NCI-H2227 (cell line): ENCODE measurements around the gene SOCS6.
"Not testable (repeated sequence)": the region's sequence is repeated elsewhere in the genome, so short reads cannot be mapped to it uniquely, and the experiment has no call there.

Experiments used
- DNase-seq: peaks from one replicate; lab custom pipeline; 2025; ENCODE audit not compliant: unreplicated experiment; lab: John Stamatoyannopoulos, UW

SOCS6 gene, protein sequence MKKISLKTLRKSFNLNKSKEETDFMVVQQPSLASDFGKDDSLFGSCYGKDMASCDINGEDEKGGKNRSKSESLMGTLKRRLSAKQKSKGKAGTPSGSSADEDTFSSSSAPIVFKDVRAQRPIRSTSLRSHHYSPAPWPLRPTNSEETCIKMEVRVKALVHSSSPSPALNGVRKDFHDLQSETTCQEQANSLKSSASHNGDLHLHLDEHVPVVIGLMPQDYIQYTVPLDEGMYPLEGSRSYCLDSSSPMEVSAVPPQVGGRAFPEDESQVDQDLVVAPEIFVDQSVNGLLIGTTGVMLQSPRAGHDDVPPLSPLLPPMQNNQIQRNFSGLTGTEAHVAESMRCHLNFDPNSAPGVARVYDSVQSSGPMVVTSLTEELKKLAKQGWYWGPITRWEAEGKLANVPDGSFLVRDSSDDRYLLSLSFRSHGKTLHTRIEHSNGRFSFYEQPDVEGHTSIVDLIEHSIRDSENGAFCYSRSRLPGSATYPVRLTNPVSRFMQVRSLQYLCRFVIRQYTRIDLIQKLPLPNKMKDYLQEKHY

DNA sequence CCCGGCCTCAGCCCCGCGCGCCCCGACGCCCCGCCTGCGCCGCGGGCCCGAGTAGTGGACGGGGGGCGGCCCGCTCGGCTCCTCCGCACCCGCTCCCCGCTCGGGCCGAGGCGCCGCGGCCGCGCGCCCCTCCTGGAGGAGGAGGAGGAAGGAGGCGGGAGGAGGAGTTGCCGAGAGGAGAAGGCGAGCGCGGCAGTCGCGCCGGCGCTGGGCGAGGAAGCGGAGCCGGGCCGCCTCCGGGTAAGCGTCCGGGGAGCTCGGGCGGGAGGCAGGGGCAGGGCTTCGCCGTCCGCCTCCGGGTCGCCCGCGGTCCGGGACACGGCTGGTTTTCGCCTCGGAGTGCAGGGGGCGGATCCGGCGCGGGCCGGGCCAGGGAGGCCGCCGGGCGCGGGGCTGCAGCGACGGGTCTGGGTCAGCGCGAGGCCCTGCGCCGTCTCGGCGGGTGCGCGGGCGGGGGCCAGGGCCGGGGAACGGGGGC lies at the start of gene SOCS6:
TSS of gene SOCS6 (plus strand) at position 195 of the 478 bp plus-strand sequence. CDS start 35,624 bp downstream, outside the sequence.
- peak; percentile 76 for DNase-seq

DNA sequence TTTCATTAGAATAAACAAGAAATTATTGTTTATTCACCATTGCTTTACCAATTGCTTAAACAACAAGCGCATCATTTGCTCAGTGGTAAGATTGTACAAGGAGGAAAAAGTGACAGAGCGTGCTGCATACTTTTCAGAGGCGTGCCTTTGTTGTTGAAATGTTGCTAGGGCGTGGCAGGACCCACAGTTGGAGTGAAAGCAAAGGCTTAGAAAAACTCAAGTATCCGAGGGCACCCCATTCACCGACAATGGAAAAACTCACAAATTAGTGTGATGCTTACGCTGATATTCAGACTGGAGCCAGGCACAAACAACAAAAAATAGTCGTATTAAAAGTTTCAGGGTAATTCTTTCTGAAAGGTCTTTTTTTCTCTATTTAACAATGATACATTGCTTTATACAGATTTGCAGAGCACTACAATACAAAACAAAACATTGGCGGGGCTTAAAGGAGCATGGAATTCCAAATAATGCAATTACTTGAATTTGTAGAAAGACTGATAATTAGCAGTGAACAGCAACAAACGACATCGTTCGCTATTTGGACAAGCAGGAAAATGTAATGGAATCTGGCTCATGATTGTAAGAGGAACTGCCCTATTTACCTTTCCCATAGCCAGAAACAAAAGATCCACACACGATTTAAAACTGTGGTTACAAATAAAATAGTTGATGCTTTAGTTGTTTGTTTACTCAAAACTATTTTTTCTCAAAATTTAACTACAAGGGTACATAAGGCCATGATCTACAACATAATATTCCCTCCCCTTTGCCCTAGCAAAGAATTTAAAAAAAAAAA lies 45.5 kb upstream of the SOCS6 start:
- DNase-seq: no peak

DNA sequence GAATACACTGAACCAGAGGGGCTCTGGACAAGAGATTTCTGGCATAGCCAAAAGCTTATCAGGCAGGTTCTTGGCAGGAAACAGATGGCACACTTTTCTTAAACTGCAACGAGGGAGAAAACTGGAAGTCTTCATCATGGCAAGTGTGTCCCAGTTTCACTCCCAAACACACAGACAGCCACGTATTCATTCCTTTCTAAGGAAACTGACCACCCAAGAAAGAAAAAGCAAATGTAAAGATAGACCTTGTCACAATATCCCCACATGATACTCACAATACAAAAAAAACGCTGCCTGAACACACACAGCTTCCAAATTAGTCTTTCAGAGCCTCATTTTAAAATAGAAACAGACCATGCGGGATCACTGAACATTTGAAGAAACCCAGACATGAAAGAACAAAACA lies 42.8 kb upstream of the SOCS6 start:
- no peak for DNase-seq

DNA sequence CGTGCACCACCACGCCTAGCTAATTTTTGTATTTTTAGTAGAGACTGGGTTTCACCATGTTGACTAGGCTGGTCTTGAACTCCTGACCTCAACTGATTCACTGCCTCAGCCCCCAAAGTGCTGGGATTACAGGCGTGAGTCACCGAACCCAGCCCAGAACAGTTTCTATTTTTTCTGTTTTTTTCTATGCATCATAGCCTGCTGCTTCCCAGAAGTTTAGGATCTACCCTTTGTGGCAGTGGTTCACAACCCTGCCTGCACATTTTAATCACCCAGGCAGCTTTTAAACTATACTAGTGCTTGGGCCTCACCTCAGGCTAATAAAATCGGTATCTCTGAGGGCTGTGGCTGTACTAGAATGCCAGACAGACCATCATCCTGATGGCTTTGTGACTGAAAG lies 39.7 kb upstream of the SOCS6 start:
- no peak for DNase-seq

DNA sequence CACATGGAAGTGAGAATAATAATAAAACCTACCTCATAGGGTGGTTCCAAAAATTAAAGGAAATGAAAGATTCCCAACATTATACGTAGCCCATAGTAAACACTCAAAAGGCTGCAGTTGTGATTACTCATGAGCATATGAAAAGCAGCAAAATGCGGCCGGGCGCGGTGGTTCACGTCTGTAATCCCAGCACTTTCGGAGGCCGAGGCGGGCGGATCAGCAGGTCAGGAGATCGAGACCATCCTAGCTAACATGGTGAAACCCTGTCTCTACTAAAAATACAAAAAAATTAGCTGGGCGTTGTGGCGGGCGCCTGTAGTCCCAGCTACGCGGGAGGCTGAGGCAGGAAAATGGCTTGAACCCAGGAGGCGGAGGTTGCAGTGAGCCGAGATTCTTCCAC lies 39.0 kb upstream of the SOCS6 start:
- not testable (repeated sequence) for DNase-seq

DNA sequence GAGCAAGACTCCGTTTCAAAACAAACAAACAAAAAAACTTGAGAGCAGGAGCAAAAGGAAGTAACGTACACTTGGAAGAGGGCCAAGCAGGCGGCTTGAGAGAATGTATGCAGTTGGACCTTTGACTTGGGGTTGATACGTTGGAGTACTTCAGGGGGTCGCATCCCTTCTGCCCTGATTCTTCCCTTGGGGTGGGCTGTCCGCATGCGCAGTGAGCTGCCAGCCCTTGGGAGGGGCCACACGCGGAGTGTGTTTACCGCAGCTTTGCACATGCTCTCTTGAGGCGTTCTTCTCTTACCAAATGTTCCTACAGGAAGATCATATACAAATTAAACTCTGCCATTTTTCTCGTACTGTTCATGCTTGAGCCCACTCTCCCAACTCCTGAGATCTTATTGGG lies 38.1 kb upstream of the SOCS6 start:
- DNase-seq: no peak

DNA sequence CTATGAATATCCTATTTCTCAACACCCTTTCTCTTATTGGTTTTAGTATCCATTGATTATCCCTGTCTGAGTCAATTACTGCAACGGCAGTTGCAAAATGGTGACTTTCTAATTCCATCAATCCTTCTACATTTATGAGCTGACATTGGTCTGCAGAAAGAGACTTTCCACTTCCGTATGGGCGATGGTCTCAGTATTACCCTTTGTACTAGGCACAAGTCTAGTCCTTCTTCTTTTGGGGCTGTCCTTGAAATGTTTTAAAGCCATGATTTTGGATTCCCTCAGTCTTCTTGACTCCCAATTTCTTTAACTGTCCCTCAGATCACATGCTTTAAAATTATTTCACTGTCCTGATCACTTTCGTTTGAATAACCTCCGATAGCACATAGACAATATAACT lies 32.7 kb upstream of the SOCS6 start:
- no peak for DNase-seq

DNA sequence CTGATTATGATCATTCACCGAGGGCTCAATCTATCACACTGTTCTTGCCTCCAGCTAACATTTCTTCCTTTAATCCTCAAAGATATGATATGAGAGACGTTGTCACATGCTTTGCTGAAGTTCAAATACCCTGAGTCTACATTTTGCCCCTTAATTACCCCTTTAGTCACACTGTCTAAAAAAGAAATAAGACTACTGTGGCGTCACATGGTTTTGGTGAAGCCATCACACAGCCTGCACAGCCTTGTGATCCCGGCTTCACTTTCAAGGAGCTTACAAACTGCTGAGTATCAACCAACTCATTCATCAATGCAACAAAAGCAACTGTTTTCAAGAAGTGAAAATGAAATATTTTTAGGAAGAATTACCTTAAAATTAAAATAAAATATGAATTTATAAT lies 31.9 kb upstream of the SOCS6 start:
- no peak for DNase-seq

DNA sequence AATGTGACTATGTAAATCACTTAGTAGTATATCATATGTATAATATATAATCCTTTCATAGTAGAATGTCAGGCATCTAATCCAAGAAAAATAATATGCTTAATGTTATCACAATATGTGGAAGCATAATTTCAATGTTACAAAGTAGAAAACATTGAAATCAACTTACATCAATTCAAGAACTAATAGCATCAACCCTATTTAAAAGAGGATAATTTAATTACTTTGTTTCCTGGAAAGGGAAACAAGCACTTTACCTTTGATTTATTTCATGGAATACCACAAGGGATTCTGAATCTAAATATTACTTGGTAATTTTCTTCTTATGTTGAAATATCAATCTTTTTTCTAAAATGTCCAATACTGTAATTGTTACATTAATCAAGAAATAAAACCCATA lies 30.6 kb upstream of the SOCS6 start:
- no peak for DNase-seq

DNA sequence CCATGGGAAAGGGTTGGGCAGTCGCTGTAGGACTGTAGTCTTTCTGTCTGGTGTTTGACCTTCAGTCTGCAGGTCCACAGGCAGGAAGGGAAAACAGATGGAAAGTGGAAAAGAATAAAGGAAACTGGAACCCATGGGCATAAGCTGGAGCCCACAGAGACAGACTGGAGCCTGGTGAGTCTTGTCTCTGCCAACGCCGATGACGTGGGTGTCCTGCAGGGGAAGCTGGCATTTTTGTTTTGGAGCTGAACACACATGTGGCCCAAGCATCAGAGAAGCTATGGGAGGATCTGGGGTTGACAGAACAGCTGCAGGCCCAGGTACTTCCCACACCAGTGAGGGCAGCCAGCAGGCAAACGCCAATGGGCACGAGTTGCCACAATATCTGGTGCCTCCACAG lies 28.2 kb upstream of the SOCS6 start:
- no peak for DNase-seq

DNA sequence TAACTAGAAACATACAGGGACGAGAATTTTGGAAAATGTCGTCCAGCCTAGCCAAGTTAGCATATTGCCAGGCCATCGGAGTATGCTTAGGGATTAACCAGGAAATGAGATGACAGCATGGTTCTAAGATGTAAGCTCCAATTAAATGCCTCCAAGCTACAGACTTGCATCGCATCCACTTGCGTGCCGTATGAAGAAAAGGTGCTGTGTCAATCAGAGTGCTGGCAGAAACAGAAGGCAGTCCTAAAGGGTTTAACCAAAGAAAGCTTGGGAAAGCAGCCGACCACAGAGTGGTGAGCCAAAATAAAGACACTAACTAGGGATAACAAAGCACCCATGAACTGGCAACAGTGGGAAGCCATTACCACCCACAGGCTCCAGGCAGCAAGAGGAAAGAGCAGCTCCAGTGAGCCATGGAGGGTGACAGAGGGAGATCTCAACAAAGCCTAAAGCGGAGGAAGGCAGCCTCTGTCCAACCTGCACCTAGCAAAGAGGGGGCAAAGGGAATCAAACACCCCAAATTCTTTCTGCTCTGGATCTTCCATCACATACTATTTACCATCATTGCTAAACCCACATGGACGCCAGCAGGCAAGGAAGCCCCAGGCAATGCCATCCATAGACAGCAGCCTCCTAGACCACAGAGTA lies 27.6 kb upstream of the SOCS6 start:
- no peak for DNase-seq

DNA sequence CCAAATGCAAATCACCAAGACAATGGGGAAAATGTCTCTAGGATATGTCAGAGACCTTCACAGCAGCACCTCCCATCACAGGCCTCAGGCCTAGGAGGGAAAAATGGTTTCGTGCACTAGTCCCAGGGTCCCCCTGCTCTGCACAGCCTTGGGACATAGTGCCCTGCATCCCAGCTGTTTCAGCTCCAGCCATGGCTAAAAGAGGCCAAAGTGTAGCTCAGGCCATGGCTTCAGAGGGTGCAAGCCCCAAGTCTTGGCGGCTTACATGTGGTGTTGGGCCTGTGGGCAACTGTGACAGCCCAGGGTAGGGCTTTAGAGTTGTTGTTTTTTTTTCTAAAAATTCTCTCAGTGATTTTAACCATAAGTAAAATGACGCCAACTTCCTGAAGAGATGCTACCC lies 25.5 kb upstream of the SOCS6 start:
- no peak for DNase-seq

DNA sequence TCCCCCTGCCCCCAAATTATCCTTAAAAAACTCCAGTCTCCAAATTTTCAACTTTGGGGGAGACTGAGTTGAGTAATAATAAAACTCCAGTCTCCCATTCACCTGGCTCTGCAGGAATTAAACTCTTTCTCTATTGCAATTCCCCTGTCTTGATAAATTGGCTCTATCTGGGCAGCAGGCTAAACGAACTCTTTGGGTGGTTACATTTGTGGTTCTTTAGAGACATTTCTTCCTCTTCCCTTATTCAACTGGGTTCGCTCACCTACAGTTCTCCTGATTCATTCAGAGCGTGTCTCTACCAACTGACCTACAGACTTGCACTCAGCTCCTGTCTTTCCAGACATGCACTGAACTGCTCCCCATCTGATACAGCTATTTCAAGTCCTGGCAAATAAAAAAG lies 17.1 kb upstream of the SOCS6 start:
- no peak for DNase-seq

DNA sequence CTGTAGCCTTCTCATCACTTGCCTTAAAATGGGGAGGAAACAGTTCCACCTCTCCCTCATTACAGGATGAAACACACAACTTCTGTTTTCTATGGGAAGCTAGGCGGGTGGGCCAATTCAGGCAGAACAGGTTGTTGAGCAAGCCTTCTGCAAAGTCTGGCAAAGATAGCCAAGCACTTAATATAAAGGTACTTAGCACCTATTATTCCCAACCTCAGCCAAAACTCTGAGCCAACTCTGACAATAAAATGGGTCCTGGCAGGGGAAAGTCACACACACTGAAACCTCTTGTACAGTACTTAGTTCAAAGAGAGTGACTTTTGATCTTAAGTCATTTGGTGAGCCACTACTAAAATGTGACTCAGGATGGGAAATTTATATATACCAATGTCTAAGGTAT lies 15.8 kb upstream of the SOCS6 start:
- no peak for DNase-seq

DNA sequence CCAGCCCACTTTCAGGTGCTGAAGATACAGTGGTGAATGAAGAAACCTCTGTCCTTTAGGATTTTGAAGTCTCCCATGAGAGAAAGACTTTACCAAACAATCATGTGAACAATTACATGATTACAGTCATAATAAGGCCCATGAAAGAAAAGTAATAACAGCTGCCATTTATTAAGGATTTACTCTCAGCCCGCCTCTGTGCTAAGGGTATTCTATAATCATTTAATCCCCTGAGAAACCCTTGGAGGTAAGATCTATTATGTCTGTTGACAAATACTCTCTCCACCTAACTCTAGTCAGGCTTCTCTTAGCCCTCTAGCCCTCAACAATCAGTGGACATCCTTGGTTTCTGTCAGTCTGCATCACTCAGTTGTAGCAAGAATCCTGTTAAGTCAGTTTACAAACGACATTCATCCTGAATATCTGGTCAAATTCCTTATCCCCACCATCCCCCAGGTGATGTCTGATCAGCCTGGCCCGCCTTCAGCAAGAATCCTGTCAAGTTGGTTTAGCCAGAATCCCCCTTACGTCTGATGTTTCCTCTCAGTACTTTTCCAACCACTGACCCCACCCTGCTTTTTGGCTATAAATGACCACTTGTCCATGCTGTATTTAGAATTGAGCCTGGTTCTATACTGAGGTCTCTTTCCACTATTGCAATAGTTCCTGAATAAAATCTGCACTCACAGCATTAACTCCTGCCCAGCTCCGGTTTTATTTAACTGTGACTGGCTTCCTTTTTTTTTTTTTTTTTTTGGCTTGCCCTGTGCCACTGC lies 12.2 kb upstream of the SOCS6 start:
- no peak for DNase-seq

DNA sequence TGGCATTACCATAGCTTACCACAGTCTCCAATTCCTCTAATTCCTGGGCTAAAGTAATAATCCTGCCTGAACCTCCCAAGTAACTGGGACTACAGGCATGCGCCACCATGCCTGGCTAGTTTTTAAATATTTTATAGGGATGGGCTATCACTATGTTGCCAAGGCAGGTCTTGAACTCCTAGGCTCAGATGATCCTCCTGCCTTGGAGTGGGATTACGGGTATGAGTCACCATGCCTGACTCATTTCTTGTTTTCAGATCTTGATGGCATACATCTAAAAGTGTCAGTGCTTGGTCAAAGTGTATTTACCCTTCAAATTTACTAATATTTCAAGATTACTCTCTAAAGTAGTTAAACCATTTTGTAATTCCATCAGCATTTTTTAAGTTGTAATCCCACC lies 9.4 kb upstream of the SOCS6 start:
- no peak for DNase-seq

DNA sequence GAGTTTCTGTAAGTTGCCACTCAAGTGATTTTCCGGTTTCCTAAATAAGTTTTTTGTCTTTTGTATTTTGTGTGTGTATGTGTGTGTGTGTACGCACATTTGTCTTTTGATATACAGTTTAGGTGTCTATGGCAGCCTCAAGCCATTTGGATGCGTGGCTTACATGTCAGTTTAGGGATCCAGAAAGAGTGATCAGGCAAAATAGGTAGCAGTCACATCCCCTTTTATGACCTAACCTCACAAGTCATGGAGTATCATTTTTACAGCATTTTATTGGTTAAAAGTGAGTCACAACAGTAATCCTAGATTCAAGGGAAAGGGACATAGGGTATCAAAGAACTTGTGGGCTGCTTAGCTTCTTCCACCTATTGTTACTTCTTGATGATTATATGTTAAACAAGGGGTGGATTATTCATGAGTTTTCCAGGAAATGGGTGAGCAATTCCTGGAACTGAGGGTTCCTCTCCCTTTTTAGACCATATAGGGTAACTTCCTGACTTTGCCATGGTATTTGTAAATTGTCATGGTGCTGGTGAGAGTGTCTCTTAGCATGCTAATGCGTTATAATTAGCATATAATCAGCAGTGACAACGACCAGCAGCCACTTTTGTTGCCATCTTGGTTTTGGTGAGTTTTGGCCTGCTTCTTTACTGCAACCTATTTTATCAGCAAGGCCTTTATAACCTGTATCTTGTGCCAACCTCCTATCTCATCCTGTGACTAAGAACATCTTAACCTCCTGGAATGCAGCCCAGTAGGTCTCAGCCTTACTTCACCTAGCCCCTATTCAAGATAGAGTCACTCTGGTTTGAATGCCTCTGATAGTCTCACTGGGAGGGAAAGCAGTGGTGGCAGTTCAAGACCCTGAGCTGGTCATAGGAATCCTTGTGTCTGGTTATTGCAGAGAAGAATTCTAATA lies 8.6 kb upstream of the SOCS6 start:
- DNase-seq: no peak

DNA sequence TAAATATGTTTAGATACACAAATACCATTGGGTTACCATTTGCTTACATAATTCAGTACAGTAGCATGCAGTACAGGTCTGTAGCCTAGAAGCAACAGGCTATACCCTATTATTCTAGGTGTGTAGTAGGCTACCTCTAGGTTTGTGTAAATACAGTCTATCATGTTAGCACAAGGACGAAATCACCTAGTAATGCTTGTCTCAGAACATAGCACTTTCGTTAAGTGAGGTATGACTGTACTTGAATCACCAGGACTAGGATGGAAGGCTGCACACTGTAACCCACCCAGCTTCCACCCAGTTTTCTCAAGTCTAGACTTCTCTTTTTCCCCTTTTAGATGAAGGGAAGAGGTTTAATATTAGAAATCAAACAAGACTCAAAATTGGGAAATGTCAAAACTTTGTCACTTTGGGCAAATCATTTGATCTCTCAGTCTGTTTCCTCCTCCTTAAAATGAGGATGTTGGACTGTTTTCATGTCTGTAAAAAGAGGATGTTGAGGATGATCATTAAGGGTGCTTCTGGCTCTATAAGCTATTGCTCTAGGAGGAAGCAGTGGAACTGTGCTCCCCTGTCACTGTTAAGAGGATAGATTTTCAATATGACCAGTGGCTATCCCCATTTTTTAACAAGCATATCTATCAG lies 3.7 kb upstream of the SOCS6 start:
- DNase-seq: no peak

DNA sequence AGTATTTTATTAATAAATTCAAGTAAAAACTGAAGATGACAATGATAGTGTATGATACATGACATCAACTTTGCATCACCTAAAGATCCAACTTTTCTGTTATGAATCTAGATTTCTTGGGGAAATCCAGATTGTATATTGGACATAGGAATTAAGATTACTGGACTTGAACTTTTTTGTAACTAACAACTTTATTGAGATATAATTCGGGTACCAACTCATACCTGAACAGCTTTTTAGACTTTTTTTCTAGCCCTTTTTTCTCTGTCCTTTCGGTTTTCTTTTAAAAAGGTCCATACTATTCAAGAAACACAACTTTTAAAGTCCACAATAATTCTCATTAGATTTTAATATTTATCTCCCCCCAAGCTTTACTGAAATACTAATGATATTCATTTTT lies 1.1 kb upstream of the SOCS6 start:
- DNase-seq: no peak
